Fibroblast of villous mesenchyme (primary cell): ENCODE results near the gene MMP11. TPM values are rescaled to one million over a fixed set of nuclear protein-coding genes. Genes with fewer than 3 reads are reported as not detected.

Experiments used
- DNase-seq: peaks from one replicate; pipeline ENCODE4 v3.0.0-alpha.2; 2010; ENCODE audit warnings: low read depth
- H3K4me3 ChIP-seq: 2 replicates; pipeline ENCODE4 v1.5.1; 2011; ENCODE audit warnings: low read depth, mild to moderate bottlenecking, low read length
- CTCF ChIP-seq: IDR thresholded peaks from 2 replicates; pipeline ENCODE4 v1.5.1; 2012; ENCODE audit warnings: low read depth, mild to moderate bottlenecking, low read length; ENCODE audit not compliant: insufficient read depth
- total RNA-seq: library from RNA; depleted of rRNA; stranded (reverse); fragments of >200 nt; gene quantifications from 2 replicates; pipeline ENCODE4 v1.2.3, GENCODE V29; 2012

MMP11 gene
- total RNA-seq, 1 donor = 16.0 TPM

- no peak for TF ChIP-seq CTCF
- no peak for DNase-seq
- H3K4me3 ChIP-seq = no peak overlapping the region
These were observed 26.9 kb upstream of the MMP11 start for GRCh38 chr22:23745791-23746190.

- TF ChIP-seq CTCF = no peak
- DNase-seq = no peak
These were observed 22.8 kb upstream of the MMP11 start for GRCh38 chr22:23749841-23750301.

GRCh38 chr22:23750367-23750713 is 22.3 kb upstream of the MMP11 start:
- DNase-seq = no peak
- peak overlapping the region; percentile 89 for H3K4me3 ChIP-seq
- no peak for TF ChIP-seq CTCF

More at GRCh38 chr22:23749841-23750301, 22.8 kb upstream of the MMP11 start:
- peak overlapping the region; percentile 89 for H3K4me3 ChIP-seq

GRCh38 chr22:23750714-23751440 is 21.8 kb upstream of the MMP11 start, which contains the start of gene ZNF70:
TSS of gene ZNF70 (minus strand) at chr22:23751112. CDS start at chr22:23745140, 5,972 bp downstream.
- peak; percentile 29 for TF ChIP-seq CTCF
- DNase-seq = peak; percentile 84
- peak within 1 kb of the TSS; percentile 89 for H3K4me3 ChIP-seq

- no peak for TF ChIP-seq CTCF
- peak overlapping the region; percentile 89 for H3K4me3 ChIP-seq
- no peak for DNase-seq
These were observed 21.1 kb upstream of the MMP11 start for GRCh38 chr22:23751441-23751996.

- H3K4me3 ChIP-seq = no peak overlapping the region
- no peak for TF ChIP-seq CTCF
- no peak for DNase-seq
These were observed 20.5 kb upstream of the MMP11 start for GRCh38 chr22:23752090-23752691.
